Cerebellar cortex (tissue), 1 donor: ENCODE results near the gene MYOM3.
"Not testable (repeated sequence)": the region's sequence is repeated elsewhere in the genome, so short reads cannot be mapped to it uniquely, and the experiment has no call there.

Experiments
- DNase-seq: peaks from one replicate; pipeline ENCODE4 v3.0.0-alpha.2; 2015; ENCODE audit warnings: low spot score

The MYOM3 gene

GRCh38 chr1:24071941-24072340 is 40.0 kb downstream of the MYOM3 start:
- DNase-seq: no peak

DNA sequence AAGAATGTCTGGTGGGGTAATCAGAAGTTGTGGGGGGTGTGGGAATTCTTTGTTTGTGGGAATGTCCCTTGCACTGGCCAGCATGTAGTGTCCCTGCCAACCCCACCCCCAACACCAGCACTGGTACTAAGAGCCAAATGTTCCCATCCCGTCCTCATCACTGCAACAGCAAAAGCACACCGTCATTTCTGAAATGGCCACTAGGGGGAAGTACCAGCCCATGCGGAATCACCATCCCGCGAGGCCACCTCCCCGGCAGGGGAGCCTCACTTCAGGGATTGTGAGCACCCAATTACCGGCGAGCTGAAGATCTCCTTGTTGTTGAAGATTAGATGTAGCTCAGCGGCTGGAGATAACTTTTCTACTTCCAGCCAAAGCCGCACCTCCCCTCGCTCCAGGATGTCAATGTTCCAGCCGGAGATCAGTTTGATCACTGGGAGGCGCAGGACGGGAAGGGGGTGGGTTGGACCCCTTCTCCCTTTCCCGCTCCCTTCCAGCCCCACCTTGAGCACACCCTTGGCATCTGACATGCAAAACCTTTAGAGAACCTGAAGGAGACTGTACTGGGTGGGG is 41.0 kb downstream of the MYOM3 start:
- peak; percentile 80 for DNase-seq

DNA sequence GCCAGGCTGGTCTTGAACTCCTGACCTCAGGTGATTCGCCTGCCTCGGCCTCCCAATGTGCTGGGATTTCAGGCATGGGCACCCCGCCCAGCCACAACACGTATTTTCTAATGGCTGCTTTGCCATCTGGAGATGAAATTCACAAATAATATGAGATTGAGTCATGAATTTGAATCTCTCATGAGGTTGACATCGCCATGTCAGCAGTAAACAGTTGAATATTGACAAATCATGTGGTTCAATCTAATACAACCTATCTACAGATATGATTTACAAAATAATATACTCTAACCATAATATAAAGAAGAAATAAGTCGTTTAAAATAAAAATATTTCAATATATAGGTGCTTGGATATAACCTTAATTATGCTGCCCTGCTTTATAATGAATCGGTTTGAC is 42.1 kb downstream of the MYOM3 start:
- DNase-seq: no peak

- DNase-seq: no peak
Measured at GRCh38 chr1:24067978-24068377, 44.0 kb downstream of the MYOM3 start.

DNA sequence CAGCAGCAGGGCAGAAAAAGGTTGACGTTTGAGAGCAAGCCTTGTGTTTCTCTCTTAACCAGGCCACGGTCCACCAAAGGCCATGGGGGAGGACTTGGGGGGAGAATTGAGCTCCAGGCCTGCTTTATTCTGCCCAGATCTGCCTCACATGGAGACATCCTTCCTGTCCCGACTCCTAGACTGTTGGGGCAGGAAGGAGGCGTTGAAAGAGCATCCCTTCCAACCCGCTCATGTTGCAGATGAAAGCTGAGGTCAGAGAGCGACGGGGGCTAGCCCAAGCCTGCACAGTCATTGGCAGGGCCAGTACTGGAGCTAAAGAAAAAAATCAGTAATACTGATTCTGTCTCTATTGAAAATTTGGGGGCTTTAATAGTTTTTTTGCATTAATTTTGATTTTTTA is 46.6 kb downstream of the MYOM3 start:
- no peak for DNase-seq

- no peak for DNase-seq
Measured at GRCh38 chr1:24062221-24062620, 49.7 kb downstream of the MYOM3 start.

GRCh38 chr1:24060482-24060881 is 51.5 kb downstream of the MYOM3 start:
- no peak for DNase-seq

- DNase-seq: peak; percentile 21
Measured at GRCh38 chr1:24058671-24059455, 53.1 kb downstream of the MYOM3 start.

GRCh38 chr1:24057171-24057570 is 54.8 kb downstream of the MYOM3 start:
- DNase-seq: no peak

DNA sequence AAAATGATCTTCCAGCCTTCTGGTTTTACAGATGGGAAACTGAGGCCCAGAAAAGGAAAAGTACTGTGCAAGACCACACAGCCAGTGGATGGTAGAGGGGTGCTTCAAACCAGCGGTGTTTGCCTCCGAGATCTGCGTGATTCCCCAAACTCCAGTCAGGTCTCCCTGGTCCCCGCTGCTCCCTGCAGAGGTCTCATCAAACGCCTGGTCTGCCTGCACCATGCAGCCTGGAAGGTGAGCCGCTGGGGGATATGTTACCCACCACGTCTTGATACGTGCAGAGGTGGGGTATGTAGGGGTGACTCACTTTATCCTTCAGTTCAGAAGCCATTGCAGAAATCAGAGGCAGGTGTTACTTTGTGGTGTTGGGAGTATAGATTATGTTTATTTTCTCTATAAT is 56.3 kb downstream of the MYOM3 start:
- DNase-seq: no peak

DNA sequence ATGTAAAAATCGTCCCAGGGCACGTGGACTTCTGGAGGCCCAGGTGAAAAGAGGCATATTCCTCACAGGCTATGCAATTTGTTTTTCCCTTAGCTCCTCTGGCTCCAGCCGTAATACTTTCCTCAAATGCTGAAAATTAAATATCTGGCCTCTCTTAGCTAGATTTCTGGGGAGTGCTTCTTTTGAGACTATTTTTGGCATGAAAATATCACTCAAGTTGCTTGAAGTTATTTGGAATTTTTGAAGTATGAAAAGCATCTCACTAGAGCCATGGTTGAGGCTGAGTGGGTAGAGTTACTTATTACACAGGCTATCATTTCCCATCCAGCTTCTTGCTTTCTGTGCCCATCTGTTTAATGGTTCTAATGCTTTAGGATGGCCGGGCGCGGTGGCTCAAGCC is 59.7 kb downstream of the MYOM3 start:
- no peak for DNase-seq

GRCh38 chr1:24051206-24051945 is 60.6 kb downstream of the MYOM3 start:
- no peak for DNase-seq

GRCh38 chr1:24049733-24050132 is 62.2 kb downstream of the MYOM3 start:
- no peak for DNase-seq

DNA sequence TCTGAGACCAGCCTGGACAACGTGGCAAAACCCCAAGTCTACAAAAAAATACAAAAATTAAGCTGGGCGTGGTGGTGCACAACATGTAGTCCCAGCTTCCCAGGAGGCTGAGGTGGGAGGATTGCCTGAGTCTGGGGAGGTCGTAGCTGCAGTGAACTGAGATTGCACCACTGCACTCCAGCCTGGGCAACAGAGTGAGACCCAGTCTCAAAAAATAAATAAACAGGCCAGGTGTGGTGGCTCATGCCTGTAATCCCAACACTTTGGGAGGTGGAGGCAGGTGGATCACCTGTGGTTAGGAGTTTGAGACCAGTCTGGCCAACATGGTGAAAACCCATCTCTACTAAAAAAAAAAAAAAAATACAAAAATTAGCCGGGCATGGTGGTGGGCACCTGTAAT is 63.0 kb downstream of the MYOM3 start:
- DNase-seq: not testable (repeated sequence)

GRCh38 chr1:24048205-24048869 is 63.6 kb downstream of the MYOM3 start:
- DNase-seq: no peak

GRCh38 chr1:24047110-24047477 is 64.8 kb downstream of the MYOM3 start:
- DNase-seq: no peak

DNA sequence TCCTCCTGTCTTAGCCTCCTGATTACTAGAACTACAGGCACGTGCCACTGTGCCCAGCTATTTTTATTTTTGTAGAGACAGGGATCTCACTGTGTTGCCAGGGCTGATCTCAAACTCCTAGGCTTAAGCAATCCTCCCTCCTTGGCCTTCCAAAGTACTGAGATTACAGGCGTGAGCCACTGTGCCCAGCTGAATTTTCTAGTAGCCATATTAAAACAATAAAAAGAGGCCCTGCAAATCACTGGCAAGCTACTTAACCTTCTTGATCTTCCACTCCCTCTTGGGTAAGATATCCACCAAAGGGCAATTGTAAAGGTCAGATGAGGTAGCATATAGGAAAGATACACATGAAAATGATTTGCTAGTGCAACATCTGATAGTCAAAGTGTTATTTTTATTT is 66.2 kb downstream of the MYOM3 start:
- no peak for DNase-seq

GRCh38 chr1:24044672-24045071 is 67.3 kb downstream of the MYOM3 start:
- DNase-seq: not testable (repeated sequence)

DNA sequence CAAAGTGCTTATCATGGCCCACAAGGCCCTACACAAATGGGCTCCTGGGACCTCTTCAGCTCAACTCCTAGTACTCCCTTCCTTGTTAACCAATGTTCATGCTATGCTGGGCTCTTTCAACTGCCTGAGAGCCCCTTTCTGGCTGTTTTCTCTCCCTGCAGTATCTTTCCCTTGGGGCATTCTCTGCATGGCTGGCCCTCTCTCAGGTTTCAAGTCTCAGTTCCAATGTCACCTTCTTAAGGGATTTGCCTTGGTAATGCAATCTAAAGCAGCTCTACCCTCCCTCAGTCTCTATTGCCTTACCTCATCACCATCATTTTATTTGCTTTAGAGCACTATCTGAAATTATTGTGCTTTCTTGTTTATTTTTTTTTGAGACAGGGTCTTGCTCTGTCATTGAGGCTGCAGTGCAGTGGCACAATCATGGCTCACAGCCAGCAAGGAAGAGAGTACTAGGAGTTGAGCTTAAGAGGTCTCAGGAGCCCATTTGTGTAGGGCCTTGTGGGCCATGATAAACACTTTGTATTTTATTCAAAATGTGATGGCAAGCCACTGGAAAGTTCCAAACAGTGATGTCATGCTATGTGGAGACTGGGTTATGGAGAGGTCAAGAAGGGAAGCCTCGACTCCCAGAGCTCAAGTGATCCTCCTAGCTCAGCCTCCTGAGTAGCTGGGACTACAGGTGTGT is 68.4 kb downstream of the MYOM3 start:
- DNase-seq: no peak

- DNase-seq: no peak
Measured at GRCh38 chr1:24042315-24042714, 69.6 kb downstream of the MYOM3 start.

DNA sequence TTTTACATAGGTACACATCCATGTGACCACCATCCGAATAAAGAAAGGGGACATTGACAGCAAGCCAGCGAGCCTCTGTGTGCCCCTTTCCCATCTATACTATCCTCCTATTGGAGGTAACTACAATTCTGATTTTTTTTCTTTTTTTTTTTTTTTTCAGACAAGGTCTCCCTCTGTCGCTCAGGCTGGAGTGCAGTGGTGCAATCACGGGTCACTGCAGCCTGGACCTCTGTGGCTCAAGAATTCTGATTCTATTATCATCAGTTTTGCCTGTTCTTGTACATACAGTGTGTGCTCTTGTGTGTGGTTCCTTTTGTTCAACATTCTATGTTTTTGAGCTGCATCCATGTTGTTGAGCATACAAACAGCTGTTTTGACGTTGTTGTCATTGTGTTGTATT is 75.8 kb downstream of the MYOM3 start:
- DNase-seq: no peak

- no peak for DNase-seq
Measured at GRCh38 chr1:24032981-24033380, 79.0 kb downstream of the MYOM3 start.
